ENCODE results near the gene PRDM9. TPM values are rescaled to one million over a fixed set of nuclear protein-coding genes. Genes with fewer than 3 reads are reported as not detected.

The PRDM9 gene
- not detected for total RNA-seq

GRCh38 chr5:23507278-23507685 is at the start of gene PRDM9:
Gene PRDM9, plus strand, starts transcription at chr5:23507609. Its CDS starts 1,425 bp downstream, at chr5:23509034.

Measured in melanocyte of skin (primary cell).